Upper lobe of right lung (tissue), 1 donor: ENCODE measurements around the gene IPO13. TPM values are rescaled to one million over a fixed set of nuclear protein-coding genes. Genes with fewer than 3 reads are reported as not detected.

Experiments used
- ATAC-seq: fragments of 200-7000 bp; cut with Tn5 transposase; one replicate; pipeline ENCODE4 v1.9.1; 2020; ENCODE audit warnings: mild to moderate bottlenecking, moderate library complexity
- DNase-seq: peaks from one replicate; pipeline ENCODE4 v3.0.0-alpha.2; 2020
- H3K27ac ChIP-seq: fragments of 200-600 bp; one replicate; pipeline ENCODE4 v1.8.0; 2022
- H3K27me3 ChIP-seq: fragments of 200-600 bp; one replicate; pipeline ENCODE4 v1.8.0; 2022; ENCODE audit warnings: mild to moderate bottlenecking
- H3K36me3 ChIP-seq: fragments of 200-600 bp; one replicate; pipeline ENCODE4 v1.8.0; 2022
- H3K4me1 ChIP-seq: fragments of 200-600 bp; one replicate; pipeline ENCODE4 v1.8.0; 2022
- H3K4me3 ChIP-seq: fragments of 200-600 bp; one replicate; pipeline ENCODE4 v1.8.0; 2022; ENCODE audit warnings: mild to moderate bottlenecking
- H3K9me3 ChIP-seq: fragments of 200-600 bp; one replicate; pipeline ENCODE4 v1.8.0; 2022
- intact Hi-C: fragments of 100-400 bp; cut with DNase I; formaldehyde crosslinking; loops from one replicate; pipeline ENCODE4 v1.11.0; 2022
- total RNA-seq: library from RNA; stranded (reverse); fragmentation: NEBNext Ultra II Directional; extraction: Animal tissue kit (Norgen Biotek cat#: 25700); gene quantifications from one replicate; pipeline ENCODE4 v1.2.1, GENCODE V29; 2021
- TF ChIP-seq, protein P1 (sequence below): fragments of 200-600 bp; IDR thresholded peaks from one replicate; pipeline ENCODE4 v1.8.0; 2022; ENCODE audit warnings: antibody characterized with exemption
- donor health status: DM: no; HTN: yes; CAD: no; lungs with severe emphysema.

The IPO13 gene
- total RNA-seq, 1 donor from 2014 or later = 24.9 TPM

DNA sequence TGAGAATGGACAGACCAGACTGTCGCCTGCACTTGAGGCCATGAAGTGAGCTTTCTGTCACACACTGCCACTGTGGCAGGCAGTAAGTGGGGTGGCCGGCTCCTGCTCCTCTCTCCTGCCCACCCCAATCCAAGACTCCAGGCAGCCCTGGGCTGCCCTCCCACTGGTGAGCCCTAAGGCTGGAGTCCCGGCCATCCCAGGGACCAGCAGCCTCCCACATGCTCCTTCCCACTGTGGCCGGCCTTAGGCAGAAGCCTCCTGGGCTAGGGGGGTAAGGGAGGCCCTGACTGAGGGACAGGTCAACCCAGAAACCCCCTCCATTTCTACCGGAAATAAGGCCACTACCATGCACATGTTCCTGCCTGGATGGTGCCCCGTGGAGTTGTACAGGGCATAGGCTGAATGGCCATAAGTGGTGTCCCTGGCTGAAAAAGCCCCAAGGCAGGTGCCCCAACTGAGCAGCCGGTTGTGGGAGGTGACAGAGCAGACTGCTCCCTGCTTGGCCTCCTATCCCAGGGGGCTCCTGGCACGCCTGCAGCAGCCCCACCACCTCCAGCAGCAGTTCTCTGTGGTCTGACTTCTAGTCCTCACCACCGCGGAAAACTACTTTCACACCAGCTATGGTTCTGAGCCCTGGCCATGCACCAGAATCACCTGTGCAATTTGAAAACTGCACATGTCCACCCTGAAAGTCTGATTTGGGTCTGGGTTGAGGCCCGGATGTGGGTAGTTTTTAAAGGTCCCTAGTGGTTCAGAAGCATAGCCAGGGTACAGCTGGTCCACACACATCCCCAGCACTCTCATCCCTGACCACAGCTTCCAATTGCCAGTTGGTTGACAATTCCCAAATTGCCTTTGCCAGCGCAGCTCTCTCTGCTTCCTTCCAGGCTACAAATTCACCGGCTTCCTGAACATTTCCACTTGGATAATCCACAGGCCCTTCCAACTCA is 14.8 kb upstream of the IPO13 start:
- no peak overlapping the region for H3K4me3 ChIP-seq
- TF ChIP-seq, protein P1, sequence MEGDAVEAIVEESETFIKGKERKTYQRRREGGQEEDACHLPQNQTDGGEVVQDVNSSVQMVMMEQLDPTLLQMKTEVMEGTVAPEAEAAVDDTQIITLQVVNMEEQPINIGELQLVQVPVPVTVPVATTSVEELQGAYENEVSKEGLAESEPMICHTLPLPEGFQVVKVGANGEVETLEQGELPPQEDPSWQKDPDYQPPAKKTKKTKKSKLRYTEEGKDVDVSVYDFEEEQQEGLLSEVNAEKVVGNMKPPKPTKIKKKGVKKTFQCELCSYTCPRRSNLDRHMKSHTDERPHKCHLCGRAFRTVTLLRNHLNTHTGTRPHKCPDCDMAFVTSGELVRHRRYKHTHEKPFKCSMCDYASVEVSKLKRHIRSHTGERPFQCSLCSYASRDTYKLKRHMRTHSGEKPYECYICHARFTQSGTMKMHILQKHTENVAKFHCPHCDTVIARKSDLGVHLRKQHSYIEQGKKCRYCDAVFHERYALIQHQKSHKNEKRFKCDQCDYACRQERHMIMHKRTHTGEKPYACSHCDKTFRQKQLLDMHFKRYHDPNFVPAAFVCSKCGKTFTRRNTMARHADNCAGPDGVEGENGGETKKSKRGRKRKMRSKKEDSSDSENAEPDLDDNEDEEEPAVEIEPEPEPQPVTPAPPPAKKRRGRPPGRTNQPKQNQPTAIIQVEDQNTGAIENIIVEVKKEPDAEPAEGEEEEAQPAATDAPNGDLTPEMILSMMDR = no peak
- intact Hi-C loops = no loop called here
- no peaks in the 10 kb centered on the region for H3K36me3 ChIP-seq
- peaks cover 21% of the 10 kb centered on the region for H3K27me3 ChIP-seq
- ATAC-seq (no peak), DNase-seq (no peak)
- H3K9me3 ChIP-seq = no peaks in the 10 kb centered on the region
- H3K27ac ChIP-seq = no peak overlapping the region
- H3K4me1 ChIP-seq = peaks cover 21% of the 10 kb centered on the region

DNA sequence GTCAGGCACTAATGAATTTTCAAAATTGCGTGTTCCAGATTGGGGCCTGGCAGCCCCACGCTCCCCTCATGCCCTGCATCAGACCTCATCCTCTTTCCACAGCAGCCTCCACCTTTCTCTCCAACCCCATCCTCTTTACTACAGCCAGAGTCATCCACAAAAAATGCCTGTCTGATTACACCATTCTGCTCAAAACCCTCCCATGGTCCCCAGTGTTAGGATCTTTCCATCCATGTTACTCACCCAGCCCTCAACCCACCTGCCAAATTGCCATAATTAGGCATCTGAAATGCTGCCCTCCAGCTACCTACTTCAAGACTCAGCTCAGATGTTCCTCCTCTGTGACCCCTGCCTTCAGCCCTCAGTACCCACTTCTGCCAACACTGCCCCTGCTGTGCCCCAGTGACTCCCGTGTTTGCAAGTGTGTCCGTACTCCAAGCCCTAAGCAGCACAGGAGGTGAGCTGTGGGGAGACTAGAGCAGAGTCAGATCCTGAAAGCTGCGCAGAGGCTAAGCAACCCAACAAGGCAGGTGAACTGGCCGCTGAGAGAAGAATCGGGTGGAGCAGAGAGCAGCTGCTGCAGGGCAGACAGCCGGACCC is 13.9 kb upstream of the IPO13 start:
- Histone ChIP-seq H3K36me3 (no peaks in the 10 kb centered on the region), H3K27me3 (peaks cover 21% of the 10 kb centered on the region), H3K27ac (no peak overlapping the region), H3K9me3 (no peaks in the 10 kb centered on the region), H3K4me1 (peaks cover 21% of the 10 kb centered on the region), H3K4me3 (peak overlapping the region; percentile 46)
- DNase-seq (no peak), ATAC-seq (no peak)
- intact Hi-C loops = no loop called here
- TF ChIP-seq, protein P1 = no peak

DNA sequence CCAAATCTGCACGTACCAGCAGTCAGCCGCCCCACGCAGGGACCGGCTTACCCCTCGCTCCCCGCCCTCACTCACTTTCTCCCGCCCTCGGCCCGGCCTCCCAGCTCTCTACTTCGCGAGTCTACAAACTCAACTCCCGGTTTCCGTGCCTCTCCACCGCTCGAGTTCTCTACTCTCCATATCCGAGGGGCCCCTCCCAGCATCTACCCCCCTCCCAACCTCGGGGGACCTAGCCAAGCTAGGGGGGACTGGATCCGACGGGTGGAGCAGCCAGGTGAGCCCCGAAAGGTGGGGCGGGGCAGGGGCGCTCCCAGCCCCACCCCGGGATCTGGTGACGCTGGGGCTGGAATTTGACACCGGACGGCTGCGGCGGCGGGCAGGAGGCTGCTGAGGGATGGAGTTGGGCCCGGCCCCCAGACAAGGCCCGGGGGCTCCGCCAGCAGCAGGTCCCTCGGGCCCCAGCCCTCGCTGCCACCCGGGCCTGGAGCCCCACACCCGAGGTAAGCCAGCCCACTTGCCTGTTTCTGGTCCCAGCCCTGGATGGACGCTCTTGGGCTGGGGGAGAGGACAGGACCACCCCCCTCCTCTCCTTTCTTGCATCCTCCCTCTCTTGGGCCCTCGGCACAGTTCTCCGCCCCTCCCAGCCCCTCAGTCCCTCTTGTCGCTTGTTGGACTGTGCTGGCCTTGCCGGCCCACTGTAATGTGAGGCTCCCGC is 13.2 kb upstream of the IPO13 start, which contains the start of gene ARTN:
ARTN (plus strand) TSS at position 416 of the 715 bp plus-strand sequence. CDS start 1,856 bp downstream, outside the sequence.
- Histone ChIP-seq H3K4me1 (peaks cover 21% of the 10 kb centered on the region), H3K27me3 (peaks cover 21% of the 10 kb centered on the region), H3K36me3 (no peaks in the 10 kb centered on the region), H3K4me3 (peak within 1 kb of the TSS; percentile 46), H3K9me3 (no peaks in the 10 kb centered on the region), H3K27ac (no peak within 1 kb of the TSS)
- intact Hi-C loops = no loop called here
- TF ChIP-seq, protein P1 = no peak
- peak; percentile 75 for DNase-seq
- peak; percentile 42 for ATAC-seq

DNA sequence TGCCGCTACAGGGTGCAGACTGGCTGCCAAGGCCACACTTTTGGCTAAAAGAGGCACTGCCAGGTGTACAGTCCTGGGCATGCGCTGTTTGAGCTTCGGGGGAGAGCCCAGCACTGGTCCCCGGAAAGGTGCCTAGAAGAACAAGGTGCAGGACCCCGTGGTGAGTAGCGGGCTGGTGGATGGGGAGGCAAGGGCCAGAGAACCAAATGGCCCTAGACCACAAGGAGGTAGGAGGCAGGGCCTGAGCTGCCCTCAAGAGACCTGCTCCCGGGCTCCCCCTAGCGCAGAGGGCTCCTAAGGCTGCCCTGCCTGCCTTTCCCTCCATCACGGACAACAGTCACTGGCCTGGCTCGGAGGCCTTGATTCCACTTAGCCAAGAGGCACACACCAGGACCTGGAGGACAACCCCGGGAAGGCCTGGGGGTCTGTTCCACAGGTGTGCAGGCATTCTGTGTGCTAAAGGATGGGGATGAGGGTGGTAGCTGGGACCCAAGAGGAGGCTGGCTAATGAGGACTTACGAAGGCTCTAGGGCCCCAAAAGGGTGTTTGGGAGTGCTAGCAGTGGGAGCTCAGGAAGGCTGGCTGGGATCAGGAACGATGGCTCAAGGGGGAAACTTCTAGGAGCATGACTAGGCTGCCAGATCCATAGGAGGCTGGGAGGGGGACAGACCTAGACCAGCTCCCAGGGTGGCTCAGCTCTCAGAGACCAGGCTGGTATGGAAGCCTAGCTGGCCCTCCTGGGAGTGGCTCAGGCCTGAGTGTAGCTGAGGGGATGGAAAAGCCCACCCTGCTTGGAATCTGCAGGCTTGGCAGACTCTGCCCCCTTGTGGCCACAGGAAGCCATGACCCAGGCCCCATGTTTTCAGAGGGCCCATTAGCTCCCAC is 12.4 kb upstream of the IPO13 start:
- peak; percentile 81 for ATAC-seq
- intact Hi-C loops = no loop called here
- peak; percentile 87 for DNase-seq
- Histone ChIP-seq H3K27me3 (peaks cover 21% of the 10 kb centered on the region), H3K4me1 (peaks cover 22% of the 10 kb centered on the region), H3K27ac (no peak overlapping the region), H3K36me3 (no peaks in the 10 kb centered on the region), H3K9me3 (no peaks in the 10 kb centered on the region), H3K4me3 (peak overlapping the region; percentile 46)
- TF ChIP-seq, protein P1 = peak; percentile 81

DNA sequence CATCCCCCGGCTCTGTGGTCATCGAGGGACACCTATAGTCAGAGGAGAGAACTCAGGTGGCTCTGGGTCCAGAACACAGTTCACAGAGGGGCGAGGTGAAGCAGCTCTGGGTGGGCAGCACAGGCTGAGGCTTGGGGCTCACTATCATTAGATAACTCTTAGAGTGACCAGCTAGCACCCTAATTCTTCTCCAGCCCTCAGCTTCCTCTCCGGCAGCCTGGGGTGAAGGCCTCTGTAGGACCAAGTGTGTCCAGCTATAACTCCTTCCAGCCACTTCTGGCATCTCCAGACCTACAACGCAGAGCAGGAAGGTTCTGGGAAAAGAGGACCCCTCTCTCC is 11.8 kb upstream of the IPO13 start:
- no peaks in the 10 kb centered on the region for H3K9me3 ChIP-seq
- H3K4me1 ChIP-seq = peaks cover 23% of the 10 kb centered on the region
- DNase-seq = no peak
- H3K4me3 ChIP-seq = no peak overlapping the region
- intact Hi-C loops = loop anchor here (5.0 kb wide), 1 partner anchor 168 kb away; no protein-coding TSS in a partner anchor
- ATAC-seq = no peak
- TF ChIP-seq, protein P1 = no peak
- peaks cover 21% of the 10 kb centered on the region for H3K27me3 ChIP-seq
- no peak overlapping the region for H3K27ac ChIP-seq
- no peaks in the 10 kb centered on the region for H3K36me3 ChIP-seq
